Measurements from ENCODE around the gene TMEM120A.

TMEM120A gene

DNA sequence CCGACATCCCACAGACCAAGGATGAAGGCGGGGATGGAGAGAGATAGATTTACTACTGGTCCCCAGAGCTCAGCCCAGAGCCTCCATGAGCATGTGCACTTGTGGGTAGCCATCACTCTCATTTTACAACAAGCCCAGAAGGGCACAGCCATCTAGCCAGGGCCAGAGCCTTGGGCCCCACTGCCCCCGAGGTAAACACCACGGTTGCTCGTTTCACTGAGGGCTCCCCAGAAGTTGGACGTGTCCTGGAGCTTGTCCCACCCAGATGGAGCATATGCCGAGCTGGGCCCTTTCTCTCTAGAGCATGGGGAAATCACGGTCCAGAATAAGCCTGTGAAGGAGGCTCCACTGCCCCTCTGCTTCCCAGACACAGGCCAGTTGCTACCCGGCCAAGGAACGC is 9.0 kb upstream of the TMEM120A start:
- no peak overlapping the region for H3K27ac Mint-ChIP-seq
- peaks cover 46% of the 10 kb centered on the region for H3K36me3 Mint-ChIP-seq
- H3K27me3 Mint-ChIP-seq, result no peaks in the 10 kb centered on the region
- no peak overlapping the region for H3K4me3 Mint-ChIP-seq
- H3K4me1 Mint-ChIP-seq, result peaks cover 4% of the 10 kb centered on the region
- no peaks in the 10 kb centered on the region for H3K9me3 Mint-ChIP-seq
- no peak for ATAC-seq

DNA sequence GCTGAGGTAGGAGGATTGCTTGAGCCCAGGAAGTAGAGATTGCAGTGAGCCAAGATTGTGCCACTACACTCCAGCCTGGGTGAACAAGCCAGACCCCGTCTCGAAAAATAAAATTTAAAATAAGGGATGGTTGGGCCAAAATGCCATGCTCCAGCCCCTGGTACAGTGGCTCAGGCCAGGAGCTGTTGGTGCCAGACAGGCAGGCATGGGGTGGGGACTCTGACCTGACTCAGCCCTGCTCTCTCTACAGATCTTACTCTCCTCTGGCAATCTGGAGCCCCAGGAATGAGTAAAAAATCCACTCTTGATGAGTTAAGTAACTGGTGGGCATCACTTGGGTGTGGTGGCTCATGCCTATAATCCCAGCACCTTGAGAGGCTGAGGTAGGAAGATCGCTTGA is 8.4 kb upstream of the TMEM120A start:
- Mint-ChIP-seq H3K27me3 (no peaks in the 10 kb centered on the region), H3K4me3 (no peak overlapping the region), H3K36me3 (peaks cover 48% of the 10 kb centered on the region), H3K27ac (no peak overlapping the region), H3K4me1 (no peaks in the 10 kb centered on the region), H3K9me3 (no peaks in the 10 kb centered on the region)
- no peak for ATAC-seq

DNA sequence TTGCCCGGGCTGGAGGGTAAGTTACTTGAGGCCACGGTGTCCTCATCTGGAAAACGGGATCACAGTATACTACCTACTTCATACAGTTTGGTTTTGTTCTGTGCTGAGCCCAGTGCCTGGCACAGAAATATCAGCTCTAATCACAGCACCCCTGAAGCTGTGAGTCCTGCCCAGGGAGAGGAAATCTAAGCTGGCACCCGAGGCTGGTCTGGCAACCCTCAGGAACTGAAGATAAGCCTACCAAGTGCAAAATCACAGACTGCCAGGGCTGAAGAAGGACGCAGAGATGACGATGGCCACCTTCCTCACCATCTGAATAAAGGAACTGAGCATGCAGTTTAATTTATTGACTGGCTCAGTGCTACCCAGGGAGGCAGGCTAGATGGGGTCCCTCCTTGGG is 7.7 kb upstream of the TMEM120A start:
- Mint-ChIP-seq H3K36me3 (peaks cover 55% of the 10 kb centered on the region), H3K4me3 (no peak overlapping the region), H3K27me3 (no peaks in the 10 kb centered on the region), H3K4me1 (peaks cover 5% of the 10 kb centered on the region), H3K27ac (no peak overlapping the region), H3K9me3 (no peaks in the 10 kb centered on the region)
- ATAC-seq, result no peak

GRCh38 chr7:76000566-76000965 is 6.2 kb upstream of the TMEM120A start:
- Mint-ChIP-seq H3K4me1 (peaks cover 14% of the 10 kb centered on the region), H3K9me3 (no peaks in the 10 kb centered on the region), H3K4me3 (no peak overlapping the region), H3K36me3 (peaks cover 67% of the 10 kb centered on the region), H3K27ac (no peak overlapping the region), H3K27me3 (no peaks in the 10 kb centered on the region)
- ATAC-seq, result peak; percentile 8

DNA sequence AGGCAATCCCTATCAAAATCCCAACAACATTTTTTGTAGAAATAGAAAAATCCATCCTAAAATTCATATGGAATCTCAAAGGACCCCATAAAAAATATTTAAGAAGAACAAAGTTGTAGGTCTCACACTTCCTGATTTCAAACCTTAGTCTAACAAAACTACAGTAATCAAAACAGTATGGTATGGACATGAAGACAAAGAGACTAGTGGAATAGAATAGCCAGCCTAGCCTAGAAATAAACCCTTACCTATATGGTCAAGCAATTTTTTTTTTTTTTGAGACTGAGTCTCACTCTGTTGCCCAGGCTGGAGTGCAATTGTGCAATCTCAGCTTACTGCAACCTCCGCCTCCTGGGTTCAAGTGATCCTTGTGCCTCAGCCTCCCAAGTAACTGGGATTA is 3.6 kb upstream of the TMEM120A start:
- Mint-ChIP-seq H3K4me3 (no peak overlapping the region), H3K27ac (no peak overlapping the region), H3K36me3 (peaks cover 57% of the 10 kb centered on the region), H3K4me1 (peaks cover 33% of the 10 kb centered on the region), H3K27me3 (no peaks in the 10 kb centered on the region), H3K9me3 (no peaks in the 10 kb centered on the region)
- ATAC-seq, result no peak

- no peak overlapping the region for H3K27ac Mint-ChIP-seq
- H3K9me3 Mint-ChIP-seq, result no peaks in the 10 kb centered on the region
- no peak for ATAC-seq
- no peak overlapping the region for H3K4me3 Mint-ChIP-seq
- peaks cover 53% of the 10 kb centered on the region for H3K36me3 Mint-ChIP-seq
- no peaks in the 10 kb centered on the region for H3K27me3 Mint-ChIP-seq
- H3K4me1 Mint-ChIP-seq, result peaks cover 34% of the 10 kb centered on the region
Measured at GRCh38 chr7:75996476-75996875, 2.1 kb upstream of the TMEM120A start.

DNA sequence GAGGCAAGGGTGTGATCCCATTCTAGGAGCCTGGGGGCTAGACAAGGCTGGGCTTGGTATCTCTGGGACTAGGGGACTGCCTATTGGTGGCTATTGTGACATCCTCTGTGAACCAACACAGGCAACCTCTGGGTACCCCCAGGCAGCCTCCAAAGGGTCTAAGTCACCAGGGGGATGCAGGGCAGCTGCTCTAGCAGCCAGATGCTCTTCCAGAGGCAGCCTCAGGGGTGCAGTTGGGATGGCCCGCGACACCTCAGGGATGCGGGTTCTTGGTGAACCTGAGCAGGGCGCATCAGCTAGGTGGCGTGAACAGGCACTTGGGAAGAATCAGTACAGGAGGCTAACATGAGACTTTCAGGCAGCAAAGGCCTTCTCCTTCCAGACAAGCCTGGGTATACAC is 1.6 kb upstream of the TMEM120A start:
- Mint-ChIP-seq H3K27me3 (no peaks in the 10 kb centered on the region), H3K27ac (no peak overlapping the region), H3K9me3 (no peaks in the 10 kb centered on the region), H3K4me1 (peaks cover 37% of the 10 kb centered on the region), H3K4me3 (no peak overlapping the region), H3K36me3 (peaks cover 48% of the 10 kb centered on the region)
- ATAC-seq, result no peak

DNA sequence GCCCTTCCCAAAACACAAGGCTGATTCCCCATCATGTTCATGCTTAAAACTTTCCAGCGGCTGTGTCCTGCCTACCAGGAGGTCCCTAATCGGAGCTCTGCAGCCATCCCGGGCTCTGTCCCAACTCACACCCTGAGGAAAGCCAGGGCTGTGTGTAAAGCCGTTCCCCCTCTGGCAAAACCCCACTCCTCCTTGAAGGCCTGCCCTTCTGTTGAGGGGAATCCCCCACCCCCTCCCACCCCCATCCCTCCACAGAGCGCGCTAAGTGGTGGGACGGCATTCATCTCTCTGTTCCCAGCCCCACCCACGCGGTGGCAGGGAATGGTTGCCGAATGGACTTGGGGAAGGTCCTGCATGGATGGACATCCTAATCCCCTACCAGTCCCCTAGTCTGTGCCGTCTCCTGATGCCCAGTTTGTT is 667 bp upstream of the TMEM120A start:
- Mint-ChIP-seq H3K4me3 (peak overlapping the region; percentile 83), H3K27ac (peak overlapping the region; percentile 62), H3K9me3 (no peaks in the 10 kb centered on the region), H3K36me3 (peaks cover 40% of the 10 kb centered on the region), H3K27me3 (no peaks in the 10 kb centered on the region), H3K4me1 (peaks cover 45% of the 10 kb centered on the region)
- ATAC-seq, result no peak

- peak; percentile 44 for ATAC-seq
- Mint-ChIP-seq H3K36me3 (peaks cover 34% of the 10 kb centered on the region), H3K4me3 (peak overlapping the region; percentile 83), H3K4me1 (peaks cover 55% of the 10 kb centered on the region), H3K27ac (peak overlapping the region; percentile 62), H3K9me3 (no peaks in the 10 kb centered on the region), H3K27me3 (no peaks in the 10 kb centered on the region)
Measured at GRCh38 chr7:75993689-75994387, 557 bp downstream of the TMEM120A start.

DNA sequence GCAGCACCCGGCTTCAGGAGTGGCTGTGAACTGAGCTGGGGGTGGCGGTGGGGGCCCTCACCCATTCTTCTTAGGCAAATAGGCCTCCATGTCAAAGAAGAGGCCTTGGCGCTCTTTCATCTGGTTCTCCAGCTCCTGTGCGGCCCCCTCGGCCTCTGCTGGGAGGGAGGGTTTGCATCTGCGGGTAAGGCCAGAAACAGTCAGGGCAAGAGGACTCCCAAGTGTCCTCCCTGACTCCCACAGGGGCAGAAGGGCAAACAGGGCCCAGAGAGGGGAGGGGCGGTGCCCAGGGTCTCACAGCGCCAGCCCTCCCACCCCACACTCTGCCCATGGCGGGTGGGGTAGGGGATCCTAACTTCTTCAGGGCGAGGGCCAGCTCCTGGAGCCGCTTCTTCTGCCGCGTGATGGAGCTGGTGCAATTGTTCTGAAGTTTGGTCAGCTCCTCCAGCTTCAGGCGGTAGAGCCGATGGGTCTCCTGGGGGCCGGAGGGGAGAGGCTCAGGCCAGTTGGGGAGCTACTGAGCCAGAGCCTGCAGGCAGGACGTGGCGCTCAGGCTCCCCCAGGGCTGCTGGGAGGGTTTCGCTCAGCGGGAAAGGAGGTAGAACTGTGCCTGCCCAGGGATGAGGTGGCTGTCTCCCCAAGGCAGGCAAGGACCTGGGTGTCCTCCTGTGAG is 2.2 kb downstream of the TMEM120A start:
- ATAC-seq, result no peak
- peaks cover 31% of the 10 kb centered on the region for H3K36me3 Mint-ChIP-seq
- peaks cover 50% of the 10 kb centered on the region for H3K4me1 Mint-ChIP-seq
- no peaks in the 10 kb centered on the region for H3K9me3 Mint-ChIP-seq
- no peak overlapping the region for H3K4me3 Mint-ChIP-seq
- no peak overlapping the region for H3K27ac Mint-ChIP-seq
- no peaks in the 10 kb centered on the region for H3K27me3 Mint-ChIP-seq

DNA sequence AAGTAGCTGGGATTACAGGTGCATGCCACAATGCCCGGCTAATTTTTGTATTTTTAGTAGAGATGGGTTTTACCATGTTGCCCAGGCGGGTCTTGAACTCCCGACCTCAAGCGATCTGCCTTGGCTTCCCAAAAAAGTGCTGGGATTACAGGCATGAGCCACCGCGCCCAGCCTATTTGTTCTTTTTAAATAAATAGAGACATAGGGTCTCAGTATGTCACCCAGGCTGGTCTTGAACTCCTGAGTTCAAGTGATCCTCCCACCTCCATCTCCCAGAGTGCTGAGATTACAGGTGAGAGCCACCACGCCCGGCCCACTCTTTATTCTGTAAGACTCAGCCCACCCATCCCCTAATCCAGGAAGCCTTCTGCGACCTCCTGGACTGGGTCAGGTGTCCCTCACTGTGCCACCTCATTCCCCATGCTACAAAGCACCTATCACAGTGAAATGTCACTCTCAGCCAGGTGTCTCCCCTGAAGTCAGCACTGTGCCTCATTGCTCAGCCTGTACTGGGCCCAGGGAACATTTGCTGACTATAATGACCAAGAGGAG is 2.8 kb downstream of the TMEM120A start:
- no peak overlapping the region for H3K4me3 Mint-ChIP-seq
- no peak overlapping the region for H3K27ac Mint-ChIP-seq
- H3K27me3 Mint-ChIP-seq, result no peaks in the 10 kb centered on the region
- H3K36me3 Mint-ChIP-seq, result peaks cover 31% of the 10 kb centered on the region
- H3K9me3 Mint-ChIP-seq, result no peaks in the 10 kb centered on the region
- no peak for ATAC-seq
- peaks cover 44% of the 10 kb centered on the region for H3K4me1 Mint-ChIP-seq

DNA sequence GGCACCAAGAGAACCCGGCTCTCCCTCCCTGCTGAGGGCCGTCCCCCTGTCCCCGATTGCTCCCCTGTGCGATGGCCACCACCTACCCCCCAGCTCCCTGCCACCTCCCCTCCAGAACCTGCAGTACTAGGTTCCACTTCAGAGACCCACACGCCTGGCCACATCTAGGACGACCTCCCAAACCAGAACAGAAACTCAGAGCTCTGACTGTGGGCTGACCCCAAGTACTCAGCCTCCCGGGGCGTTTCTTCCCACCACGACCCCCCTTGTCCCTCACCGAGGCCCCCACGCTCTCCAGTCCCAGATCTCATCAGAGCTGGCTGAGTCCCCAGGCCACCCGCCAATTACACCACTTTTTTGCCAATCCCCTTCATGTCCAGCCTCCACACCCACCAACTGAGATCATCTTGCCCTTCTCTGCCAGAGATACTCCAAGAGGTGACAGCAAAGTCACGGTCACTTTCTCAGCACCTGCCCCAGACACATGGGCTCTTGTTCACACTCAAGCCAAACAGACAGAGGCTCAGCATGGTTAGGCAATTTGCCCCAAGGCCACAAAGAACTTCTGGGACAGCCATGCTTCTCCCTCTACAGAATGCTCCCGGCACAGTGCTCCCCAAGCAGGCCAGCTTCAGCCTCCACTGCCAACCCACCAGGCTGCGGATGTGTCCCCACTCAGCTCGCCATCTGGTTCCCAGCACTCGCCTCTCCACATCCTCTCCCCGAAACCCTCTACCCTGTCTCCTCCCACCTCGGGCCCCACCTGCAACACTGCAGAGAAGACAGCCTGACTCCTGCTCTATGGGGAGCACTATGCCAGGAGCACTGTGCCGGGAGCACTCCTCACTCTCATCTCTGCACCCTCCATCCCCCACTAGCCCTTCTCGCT is 4.7 kb downstream of the TMEM120A start:
- no peaks in the 10 kb centered on the region for H3K9me3 Mint-ChIP-seq
- peaks cover 33% of the 10 kb centered on the region for H3K4me1 Mint-ChIP-seq
- peaks cover 30% of the 10 kb centered on the region for H3K36me3 Mint-ChIP-seq
- no peak overlapping the region for H3K4me3 Mint-ChIP-seq
- no peaks in the 10 kb centered on the region for H3K27me3 Mint-ChIP-seq
- ATAC-seq, result no peak
- peak overlapping the region; percentile 4 for H3K27ac Mint-ChIP-seq

DNA sequence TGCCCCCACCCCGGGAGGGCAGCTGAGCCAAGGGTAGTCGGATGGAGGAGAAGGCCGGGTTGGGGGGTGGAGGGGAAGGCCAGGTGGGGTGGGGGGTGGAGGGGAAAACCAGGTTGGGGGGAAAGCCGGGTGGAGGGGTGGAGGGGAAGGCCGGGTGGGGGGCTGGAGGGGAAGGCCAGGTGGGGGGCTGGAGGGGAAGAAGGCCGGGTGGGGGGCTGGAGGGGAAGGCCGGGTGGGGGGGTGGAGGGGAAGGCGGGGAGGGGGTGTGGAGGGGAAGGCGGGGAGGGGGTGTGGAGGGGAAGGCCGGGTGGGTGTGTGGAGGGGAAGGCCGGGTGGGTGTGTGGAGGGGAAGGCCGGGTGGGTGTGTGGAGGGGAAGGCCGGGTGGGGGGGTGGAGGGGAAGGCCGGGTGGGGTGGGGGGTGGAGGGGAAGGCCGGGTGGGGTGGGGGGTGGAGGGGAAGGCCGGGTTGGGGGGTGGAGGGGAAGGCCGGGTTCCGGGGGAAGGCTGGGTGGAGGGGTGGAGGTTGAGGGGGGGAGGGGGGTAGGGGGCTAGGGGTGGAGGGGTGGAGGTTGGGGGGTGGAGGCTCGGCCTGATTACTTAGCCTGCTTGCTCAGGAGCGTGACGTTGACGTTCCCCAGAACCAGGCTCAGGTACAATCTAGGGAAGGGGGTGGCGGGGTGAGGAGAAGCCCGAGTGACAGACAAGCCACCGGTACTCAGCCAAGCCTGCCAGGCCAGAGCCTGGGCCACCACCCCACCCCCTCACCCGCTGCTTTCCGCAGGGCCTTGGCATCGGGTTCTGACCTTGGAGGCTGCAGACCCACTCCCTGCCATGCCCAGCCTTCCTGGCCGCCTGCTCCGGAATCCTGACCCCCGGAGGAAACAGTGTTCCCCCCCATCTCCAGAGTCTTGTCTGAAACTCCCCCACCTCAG is 5.6 kb downstream of the TMEM120A start:
- no peaks in the 10 kb centered on the region for H3K9me3 Mint-ChIP-seq
- H3K27ac Mint-ChIP-seq, result no peak overlapping the region
- no peaks in the 10 kb centered on the region for H3K27me3 Mint-ChIP-seq
- no peak for ATAC-seq
- H3K4me1 Mint-ChIP-seq, result peaks cover 29% of the 10 kb centered on the region
- H3K36me3 Mint-ChIP-seq, result peaks cover 35% of the 10 kb centered on the region
- H3K4me3 Mint-ChIP-seq, result no peak overlapping the region

DNA sequence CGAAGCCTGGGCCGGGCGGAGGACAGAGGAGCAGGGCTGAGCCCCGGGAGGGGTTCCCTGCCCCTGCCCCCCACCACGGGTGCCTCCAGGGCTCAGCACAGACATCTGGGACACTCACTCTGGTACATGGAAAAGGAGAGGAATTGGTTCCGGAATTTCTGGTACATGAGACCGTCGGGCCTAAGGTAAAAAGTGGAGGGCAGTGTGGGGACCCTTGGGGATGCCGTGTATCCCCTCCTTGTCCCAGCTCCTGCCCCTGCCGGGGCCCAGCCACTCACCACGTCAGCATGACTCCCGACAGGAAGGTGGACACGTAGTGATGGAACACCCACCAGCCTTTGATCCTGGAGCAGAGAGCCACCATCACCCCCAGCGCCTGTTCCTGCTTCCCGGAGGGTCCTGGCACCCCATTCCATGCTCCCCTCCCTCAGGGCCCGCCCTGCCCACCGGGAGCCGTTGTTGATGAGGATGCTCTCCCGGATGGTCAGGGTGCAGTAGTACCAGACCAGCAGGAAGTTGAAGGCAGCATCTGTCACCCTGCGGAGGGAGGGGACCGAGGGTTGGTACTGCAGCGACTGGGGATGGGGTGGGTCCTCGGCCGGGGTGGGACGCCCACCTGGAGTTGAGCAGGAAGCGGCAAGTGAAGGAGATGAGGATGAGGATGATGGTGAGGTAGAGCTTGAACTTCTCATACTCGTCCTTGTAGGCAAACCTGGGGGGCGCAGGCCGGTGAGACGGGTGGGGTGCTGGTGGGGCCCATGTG is 6.4 kb downstream of the TMEM120A start:
- Mint-ChIP-seq H3K4me1 (peaks cover 21% of the 10 kb centered on the region), H3K27me3 (no peaks in the 10 kb centered on the region), H3K36me3 (peaks cover 40% of the 10 kb centered on the region), H3K4me3 (no peak overlapping the region), H3K27ac (no peak overlapping the region), H3K9me3 (no peaks in the 10 kb centered on the region)
- ATAC-seq, result no peak

Measured in stimulated activated memory B cell treated with anti-CD40 and anti-IgM and Interleukin-4, amounts not matched to agents 10 μg/mL and 1 μg/mL and 100 μg/mL, for 72 hours (primary cell).